ENCODE measurements around the gene CLEC2A. TPM values are rescaled to one million over a fixed set of nuclear protein-coding genes. Genes with fewer than 3 reads are reported as not detected.

The CLEC2A gene
- total RNA-seq, 1 experiment from 2014 or later: not detected

DNA sequence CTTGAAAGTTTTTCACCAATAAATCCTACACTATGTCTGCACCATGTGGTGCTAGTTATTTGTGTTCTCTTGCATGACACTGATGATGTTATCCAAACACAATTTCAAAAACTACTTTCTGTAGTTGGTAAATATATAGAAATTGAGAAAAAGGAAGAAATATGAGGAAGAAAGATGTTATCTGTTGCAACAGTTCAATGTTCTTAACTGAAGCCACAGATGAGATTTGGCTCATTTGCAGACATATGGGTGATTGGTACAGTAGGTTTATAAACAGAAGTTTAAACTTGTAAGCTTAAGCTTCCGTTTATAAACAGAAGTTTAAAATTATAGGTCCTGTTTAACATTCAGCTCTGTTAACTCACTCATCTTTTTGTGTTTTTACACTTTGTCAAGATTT is 39.0 kb upstream of the CLEC2A start, which contains the start of gene CLEC12A (continued):
- TF ChIP-seq, protein P1, sequence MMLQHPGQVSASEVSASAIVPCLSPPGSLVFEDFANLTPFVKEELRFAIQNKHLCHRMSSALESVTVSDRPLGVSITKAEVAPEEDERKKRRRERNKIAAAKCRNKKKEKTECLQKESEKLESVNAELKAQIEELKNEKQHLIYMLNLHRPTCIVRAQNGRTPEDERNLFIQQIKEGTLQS (IDR thresholded peaks at IDR 0.05): no peak

DNA sequence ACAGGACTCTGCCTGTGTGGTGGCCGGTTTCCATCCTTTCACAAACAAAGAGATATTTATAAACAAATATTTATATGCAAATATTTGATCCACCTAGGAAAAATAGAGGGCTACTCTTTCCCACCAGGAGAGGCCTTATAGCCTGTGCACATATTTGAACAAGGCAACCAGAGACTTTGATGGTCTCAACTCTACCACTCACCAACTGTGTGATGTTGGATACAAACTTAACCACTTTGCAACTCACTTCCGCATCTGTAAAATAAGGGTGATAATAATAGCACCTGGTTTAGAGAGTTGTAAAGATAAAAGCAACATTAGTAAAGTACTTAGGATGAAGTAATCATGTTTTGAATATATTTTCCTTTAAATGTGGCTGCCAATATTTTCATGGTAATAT is 37.5 kb upstream of the CLEC2A start:
- no peaks in the 10 kb centered on the region for H3K4me1 ChIP-seq (ENCODE audit: control insufficient read depth in 1 of 2, insufficient read depth in 2 of 2, low read length in 2 of 2)
- H3K4me3 ChIP-seq (replicated peaks in 1 of 2; ENCODE audit: low read depth in 1 of 2, low read length in 2 of 2): no peak overlapping the region
- no peak overlapping the region for H2AFZ ChIP-seq (ENCODE audit: low read depth, low read length, poor library complexity, severe bottlenecking)
- POLR2A ChIA-PET: no interaction called here
- no peak for DNase-seq (ENCODE audit: low read depth, low spot score)
- H3K36me3 ChIP-seq (ENCODE audit: control insufficient read depth in 1 of 2, insufficient read depth in 2 of 2, low read length in 2 of 2): no peaks in the 10 kb centered on the region
- H3K9me2 ChIP-seq (ENCODE audit: insufficient read depth): no peaks in the 10 kb centered on the region
- CTCF ChIA-PET: no interaction called here
- no peaks in the 10 kb centered on the region for H3K9me3 ChIP-seq (ENCODE audit: control insufficient read depth in 1 of 2, insufficient read depth in 1 of 2, low read depth in 1 of 2, low read length in 2 of 2)
- RAD21 ChIA-PET (ENCODE audit: low non-redundant PET in 1 of 2, low total read pairs in 2 of 2, uncharacterized antibody in 2 of 2, unreplicated experiment in 2 of 2): no interaction called here
- no peak overlapping the region for H3K4me2 ChIP-seq (ENCODE audit: low read length)
- intact Hi-C loops (cut with micrococcal nuclease): no loop called here
- no peak overlapping the region for H3K9ac ChIP-seq (ENCODE audit: low read length)
- H4K20me1 ChIP-seq (ENCODE audit: insufficient read depth): no peaks in the 10 kb centered on the region
- no peak overlapping the region for H3K27ac ChIP-seq (ENCODE audit: low read depth, low read length)
- peaks cover 31% of the 10 kb centered on the region for H3K27me3 ChIP-seq (ENCODE audit: insufficient read depth, low read length)
- TF ChIP-seq CEBPB (IDR thresholded peaks at IDR 0.05; ENCODE audit: low read depth) (no peak), TCF7L2 (IDR thresholded peaks at IDR 0.05; ENCODE audit: borderline replicate concordance, extremely low read depth, insufficient read depth, insufficient read length) (no peak), POLR2A (IDR thresholded peaks at IDR 0.05; ENCODE audit: borderline replicate concordance, extremely low read depth, insufficient read depth, insufficient read length) (no peak), ZNF274 (IDR thresholded peaks at IDR 0.05; ENCODE audit: low read depth, low read length) (no peak), SP1 (IDR thresholded peaks at IDR 0.05; ENCODE audit: low read depth) (no peak), FOSL1 (IDR thresholded peaks at IDR 0.05; ENCODE audit: low read depth) (no peak)
- TF ChIP-seq, protein P2, sequence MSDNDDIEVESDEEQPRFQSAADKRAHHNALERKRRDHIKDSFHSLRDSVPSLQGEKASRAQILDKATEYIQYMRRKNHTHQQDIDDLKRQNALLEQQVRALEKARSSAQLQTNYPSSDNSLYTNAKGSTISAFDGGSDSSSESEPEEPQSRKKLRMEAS (IDR thresholded peaks at IDR 0.05): no peak
- ATAC-seq: no peak
- H3K79me2 ChIP-seq (ENCODE audit: insufficient read depth, low read length): no peaks in the 10 kb centered on the region
- no TSS peak for BruUV-seq (replicated peaks)

DNA sequence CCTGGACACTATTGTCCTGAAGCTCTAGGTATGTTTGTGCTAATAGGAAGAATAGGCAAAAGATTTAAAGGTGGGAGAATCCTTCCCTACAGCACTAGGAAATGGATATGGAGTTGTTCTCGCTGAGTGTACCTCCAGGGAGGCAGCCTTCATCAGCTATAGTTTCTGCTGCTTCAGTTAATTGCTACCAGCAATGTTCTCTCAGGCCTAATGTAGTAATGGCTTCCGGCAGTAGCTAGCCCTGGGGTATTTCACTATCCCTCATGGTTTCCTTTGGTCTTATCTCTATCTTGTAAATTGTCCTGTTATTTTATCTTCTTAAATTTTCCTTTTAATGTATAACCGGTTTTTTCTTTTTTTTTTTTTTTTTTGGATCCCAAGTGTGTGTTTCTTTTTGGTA is 29.7 kb upstream of the CLEC2A start:
- DNase-seq (ENCODE audit: low read depth, low spot score): no peak
- no peak overlapping the region for H3K9ac ChIP-seq (ENCODE audit: low read length)
- no peak overlapping the region for H3K4me3 ChIP-seq (replicated peaks in 1 of 2; ENCODE audit: low read depth in 1 of 2, low read length in 2 of 2)
- POLR2A ChIA-PET: no interaction called here
- CTCF ChIA-PET: no interaction called here
- H3K27ac ChIP-seq (ENCODE audit: low read depth, low read length): no peak overlapping the region
- H3K9me2 ChIP-seq (ENCODE audit: insufficient read depth): no peaks in the 10 kb centered on the region
- intact Hi-C loops (cut with micrococcal nuclease): no loop called here
- BruUV-seq (replicated peaks): no TSS peak
- no peaks in the 10 kb centered on the region for H3K9me3 ChIP-seq (ENCODE audit: control insufficient read depth in 1 of 2, insufficient read depth in 1 of 2, low read depth in 1 of 2, low read length in 2 of 2)
- RAD21 ChIA-PET (ENCODE audit: low non-redundant PET in 1 of 2, low total read pairs in 2 of 2, uncharacterized antibody in 2 of 2, unreplicated experiment in 2 of 2): no interaction called here
- no peak for ATAC-seq
- H3K79me2 ChIP-seq (ENCODE audit: insufficient read depth, low read length): no peaks in the 10 kb centered on the region
- no peaks in the 10 kb centered on the region for H3K36me3 ChIP-seq (ENCODE audit: control insufficient read depth in 1 of 2, insufficient read depth in 2 of 2, low read length in 2 of 2)
- no peaks in the 10 kb centered on the region for H4K20me1 ChIP-seq (ENCODE audit: insufficient read depth)
- no peak overlapping the region for H2AFZ ChIP-seq (ENCODE audit: low read depth, low read length, poor library complexity, severe bottlenecking)
- H3K27me3 ChIP-seq (ENCODE audit: insufficient read depth, low read length): peaks cover 40% of the 10 kb centered on the region
- no peak overlapping the region for H3K4me2 ChIP-seq (ENCODE audit: low read length)
- TF ChIP-seq SIN3A (IDR thresholded peaks at IDR 0.05; ENCODE audit: low read depth): no peak
- H3K4me1 ChIP-seq (ENCODE audit: control insufficient read depth in 1 of 2, insufficient read depth in 2 of 2, low read length in 2 of 2): no peaks in the 10 kb centered on the region
